Measurements from ENCODE around the gene DNAAF8.

GRCh38 chr16:4780235-4780634, 45.9 kb downstream of the DNAAF8 start:
- TF ChIP-seq ELK1 (IDR thresholded peaks at IDR 0.05; ENCODE audit: low read depth, low read length) (no peak), RCOR1 (IDR thresholded peaks at IDR 0.05; ENCODE audit: low read depth, low read length) (no peak), CEBPB (IDR thresholded peaks at IDR 0.05) (no peak), CTCF (IDR thresholded peaks at IDR 0.05) (no peak), RFX5 (IDR thresholded peaks at IDR 0.05) (no peak), MYC (IDR thresholded peaks at IDR 0.05; ENCODE audit: borderline replicate concordance, low read length) (no peak), POLR2A (IDR thresholded peaks at IDR 0.05; ENCODE audit: low read length) (no peak)
- TF ChIP-seq, protein P1, sequence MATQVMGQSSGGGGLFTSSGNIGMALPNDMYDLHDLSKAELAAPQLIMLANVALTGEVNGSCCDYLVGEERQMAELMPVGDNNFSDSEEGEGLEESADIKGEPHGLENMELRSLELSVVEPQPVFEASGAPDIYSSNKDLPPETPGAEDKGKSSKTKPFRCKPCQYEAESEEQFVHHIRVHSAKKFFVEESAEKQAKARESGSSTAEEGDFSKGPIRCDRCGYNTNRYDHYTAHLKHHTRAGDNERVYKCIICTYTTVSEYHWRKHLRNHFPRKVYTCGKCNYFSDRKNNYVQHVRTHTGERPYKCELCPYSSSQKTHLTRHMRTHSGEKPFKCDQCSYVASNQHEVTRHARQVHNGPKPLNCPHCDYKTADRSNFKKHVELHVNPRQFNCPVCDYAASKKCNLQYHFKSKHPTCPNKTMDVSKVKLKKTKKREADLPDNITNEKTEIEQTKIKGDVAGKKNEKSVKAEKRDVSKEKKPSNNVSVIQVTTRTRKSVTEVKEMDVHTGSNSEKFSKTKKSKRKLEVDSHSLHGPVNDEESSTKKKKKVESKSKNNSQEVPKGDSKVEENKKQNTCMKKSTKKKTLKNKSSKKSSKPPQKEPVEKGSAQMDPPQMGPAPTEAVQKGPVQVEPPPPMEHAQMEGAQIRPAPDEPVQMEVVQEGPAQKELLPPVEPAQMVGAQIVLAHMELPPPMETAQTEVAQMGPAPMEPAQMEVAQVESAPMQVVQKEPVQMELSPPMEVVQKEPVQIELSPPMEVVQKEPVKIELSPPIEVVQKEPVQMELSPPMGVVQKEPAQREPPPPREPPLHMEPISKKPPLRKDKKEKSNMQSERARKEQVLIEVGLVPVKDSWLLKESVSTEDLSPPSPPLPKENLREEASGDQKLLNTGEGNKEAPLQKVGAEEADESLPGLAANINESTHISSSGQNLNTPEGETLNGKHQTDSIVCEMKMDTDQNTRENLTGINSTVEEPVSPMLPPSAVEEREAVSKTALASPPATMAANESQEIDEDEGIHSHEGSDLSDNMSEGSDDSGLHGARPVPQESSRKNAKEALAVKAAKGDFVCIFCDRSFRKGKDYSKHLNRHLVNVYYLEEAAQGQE (IDR thresholded peaks at IDR 0.05) = no peak

All from A549 (cell line).